Measurements from ENCODE around the gene UBE2B. TPM values are rescaled to one million over a fixed set of nuclear protein-coding genes. Genes with fewer than 3 reads are reported as not detected.
A peak's percentile ranks its signal among the peaks of the same experiment; 100 is the strongest.
"Not testable (repeated sequence)": the region's sequence is repeated elsewhere in the genome, so short reads cannot be mapped to it uniquely, and the experiment has no call there.

Gene UBE2B
- 10 to 100 TPM; 20.9 to 50.0 (median 41.7) TPM for total RNA-seq

DNA sequence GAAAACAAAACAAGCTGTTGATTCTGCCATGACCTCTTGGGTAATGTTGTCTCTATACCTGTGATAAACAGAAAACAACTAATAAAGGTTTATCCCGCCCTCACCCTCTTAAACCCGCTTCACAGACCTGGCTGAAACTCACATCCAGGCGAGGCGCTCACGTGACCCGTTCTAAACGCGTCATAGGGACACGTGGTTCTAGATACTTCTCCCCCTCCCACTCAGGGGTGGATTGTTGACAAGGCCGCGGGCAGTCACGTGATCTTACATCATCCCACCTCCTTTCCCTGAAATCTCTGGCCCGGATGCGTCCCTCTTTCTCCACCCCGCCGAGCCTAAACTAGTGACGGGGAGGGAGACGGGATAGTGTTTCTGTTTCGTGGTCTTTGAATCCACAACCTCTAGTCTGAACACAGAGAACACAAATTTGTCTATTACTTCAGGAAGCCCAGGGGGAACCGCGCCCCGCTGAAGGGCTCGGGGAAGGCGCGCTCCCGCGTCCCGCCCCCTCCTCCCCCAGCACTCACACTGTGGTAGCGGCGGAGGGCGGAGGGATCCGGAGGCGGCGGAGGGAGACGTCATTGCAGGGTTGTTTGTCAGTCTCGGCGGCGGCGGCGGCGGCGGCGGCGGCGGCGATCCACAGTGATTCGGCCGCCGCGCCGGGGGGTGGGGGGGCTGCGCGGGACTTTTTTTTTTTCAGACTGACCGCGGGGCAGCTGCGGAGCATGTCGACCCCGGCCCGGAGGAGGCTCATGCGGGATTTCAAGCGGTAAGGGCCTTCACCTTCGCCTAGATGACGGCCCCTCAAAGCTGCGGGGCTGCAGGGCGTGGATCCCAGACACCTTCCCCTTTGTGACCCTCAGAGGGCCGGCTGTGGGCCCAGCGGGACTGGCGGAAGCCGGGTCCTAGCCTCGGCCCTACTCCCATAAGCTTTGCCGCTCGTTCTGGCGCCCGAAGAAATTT lies at the start of gene UBE2B:
Gene UBE2B, plus strand, starts transcription at position 699 of the 963 bp plus-strand sequence. Its CDS starts 27 bp downstream, at position 726.
- peaks cover 0 to 21% (median 3%) of the 10 kb centered on the region in 3 donors for H3K36me3 ChIP-seq
- peak in 1 of 6 experiments; percentile 13 for TF ChIP-seq CTCF (IDR thresholded peaks at IDR 0.05)
- peak in 3 of 4 donors; percentile 37 to 69 (median 68) for TF ChIP-seq POLR2A (IDR thresholded peaks at IDR 0.05)
- intact Hi-C loops (cut with DNase I) = loop anchor here (5.0 kb wide), 1 partner anchor 156 kb away; the partner anchor contains the start of gene JADE2
- H3K27me3 ChIP-seq = no peaks in the 10 kb centered on the region
- 0 to 1% methylated on average over 25 to 37 of the region's 74 CpGs for WGBS, 2 donors
- H3K4me1 ChIP-seq = peaks cover 8 to 60% (median 22%) of the 10 kb centered on the region in 3 donors
- H3K4me3 ChIP-seq = peak within 1 kb of the TSS; percentile 75 to 93 (median 85)
- H3K27ac ChIP-seq = peak within 1 kb of the TSS; percentile 96 to 99 (median 98)
- DNase-seq = peak; percentile 98
- H3K9me3 ChIP-seq = no peaks in the 10 kb centered on the region

GRCh38 chr5:134327327-134327726 lies 44.0 kb upstream of the UBE2B start:
- intact Hi-C loops (cut with DNase I) = no loop called here
- no peaks in the 10 kb centered on the region for H3K27me3 ChIP-seq
- TF ChIP-seq POLR2A (IDR thresholded peaks at IDR 0.05) = no peak
- no peak for TF ChIP-seq CTCF (IDR thresholded peaks at IDR 0.05)
- H3K9me3 ChIP-seq = peaks cover 0 to 25% (median 15%) of the 10 kb centered on the region in 3 donors
- no peaks in the 10 kb centered on the region for H3K4me1 ChIP-seq
- H3K36me3 ChIP-seq = no peaks in the 10 kb centered on the region
- no peak overlapping the region for H3K4me3 ChIP-seq
- H3K27ac ChIP-seq = no peak overlapping the region
- no peak for DNase-seq

GRCh38 chr5:134328619-134329018 lies 42.8 kb upstream of the UBE2B start:
- no peak for TF ChIP-seq CTCF (IDR thresholded peaks at IDR 0.05)
- no peak for TF ChIP-seq POLR2A (IDR thresholded peaks at IDR 0.05)
- no peaks in the 10 kb centered on the region for H3K36me3 ChIP-seq
- H3K27me3 ChIP-seq = no peaks in the 10 kb centered on the region
- H3K4me3 ChIP-seq = no peak overlapping the region
- peaks cover 0 to 30% (median 15%) of the 10 kb centered on the region in 3 donors for H3K9me3 ChIP-seq
- DNase-seq = no peak
- intact Hi-C loops (cut with DNase I) = no loop called here
- WGBS, 2 donors = 64 to 68% methylated on average over 2 of the region's 2 CpGs
- H3K27ac ChIP-seq = no peak overlapping the region
- no peaks in the 10 kb centered on the region for H3K4me1 ChIP-seq

DNA sequence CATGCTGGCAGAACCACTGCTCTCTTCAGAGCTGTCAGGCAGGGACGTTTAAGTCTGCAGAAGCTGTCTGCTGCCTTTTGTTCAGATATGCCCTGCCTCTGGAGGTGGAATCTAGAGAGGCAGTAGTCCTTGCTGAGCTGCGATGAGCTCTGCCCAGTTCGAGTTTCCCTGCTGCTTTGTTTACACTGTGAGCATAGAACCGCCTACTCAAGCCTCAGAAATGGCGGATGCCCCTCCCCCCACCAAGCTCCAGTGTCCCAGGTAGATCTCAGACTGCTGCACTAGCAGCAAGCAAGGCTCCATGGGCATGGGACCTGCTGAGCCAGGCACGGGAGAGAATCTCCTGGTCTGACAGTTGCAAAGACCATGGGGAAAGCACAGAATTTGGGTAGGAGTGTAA lies 34.5 kb upstream of the UBE2B start:
- DNase-seq; H3K27me3 ChIP-seq; H3K36me3 ChIP-seq; H3K4me3 ChIP-seq; H3K27ac ChIP-seq; H3K9me3 ChIP-seq; intact Hi-C loops (cut with DNase I); H3K4me1 ChIP-seq: not testable (repeated sequence)
- 83% methylated on average over 1 of the region's 6 CpGs; no CpG with 5 or more reads in 1 of the 2 donors for WGBS, 2 donors

GRCh38 chr5:134343500-134343899 lies 27.9 kb upstream of the UBE2B start:
- intact Hi-C loops (cut with DNase I); H3K4me3 ChIP-seq; H3K4me1 ChIP-seq; H3K27me3 ChIP-seq; H3K27ac ChIP-seq; H3K36me3 ChIP-seq; DNase-seq; H3K9me3 ChIP-seq: not testable (repeated sequence)
- 85 to 94% methylated on average over 3 of the region's 3 CpGs for WGBS, 2 donors

GRCh38 chr5:134345476-134345875 lies 25.9 kb upstream of the UBE2B start:
- H3K27me3 ChIP-seq; H3K36me3 ChIP-seq; H3K9me3 ChIP-seq; H3K4me1 ChIP-seq; H3K4me3 ChIP-seq; intact Hi-C loops (cut with DNase I); DNase-seq: not testable (repeated sequence)
- WGBS, 2 donors = 89 to 92% methylated on average over 3 of the region's 3 CpGs
- H3K27ac ChIP-seq = peak overlapping the region in 1 of 4 donors; percentile 62
